Calu3 (cell line): Measurements from ENCODE around the gene CTXN2. TPM values are rescaled to one million over a fixed set of nuclear protein-coding genes. Genes with fewer than 3 reads are reported as not detected.

Experiments
- BruUV-seq: library from RNA; stranded (reverse); fragments of 400-500 nt; replicated peaks from 2 replicates; lab custom pipeline; 2021; lab: Mats Ljungman, UMichigan
- CTCF ChIA-PET: fragments of 300-600 bp; sonication (Branson Sonifier 250); formaldehyde crosslinking; loops from one replicate; lab custom pipeline; 2022; ENCODE audit warnings: antibody characterized with exemption; lab: Charles Lee
- DNase-seq: peaks from one replicate; pipeline ENCODE4 v3.0.0; 2022
- H3K27ac Mint-ChIP-seq: one replicate; pipeline ENCODE4 v1.8.0; 2022; ENCODE audit warnings: mixed read lengths; ENCODE audit not compliant: unreplicated experiment
- H3K27me3 Mint-ChIP-seq: one replicate; pipeline ENCODE4 v1.8.0; 2022; ENCODE audit warnings: mixed read lengths; ENCODE audit not compliant: unreplicated experiment
- H3K36me3 Mint-ChIP-seq: one replicate; pipeline ENCODE4 v1.8.0; 2022; ENCODE audit warnings: mild to moderate bottlenecking, moderate library complexity, mixed read lengths; ENCODE audit not compliant: insufficient read depth, unreplicated experiment
- H3K4me1 Mint-ChIP-seq: one replicate; pipeline ENCODE4 v1.8.0; 2022; ENCODE audit warnings: mild to moderate bottlenecking, low read depth, mixed read lengths; ENCODE audit not compliant: unreplicated experiment
- H3K4me3 Mint-ChIP-seq: one replicate; pipeline ENCODE4 v1.8.0; 2022; ENCODE audit warnings: mild to moderate bottlenecking, low read depth, moderate library complexity, mixed read lengths; ENCODE audit not compliant: unreplicated experiment
- H3K9me3 Mint-ChIP-seq: one replicate; pipeline ENCODE4 v1.8.0; 2022; ENCODE audit warnings: low read depth, mixed read lengths; ENCODE audit not compliant: unreplicated experiment
- intact Hi-C: fragments of 100-400 bp; cut with micrococcal nuclease; formaldehyde crosslinking; loops from one replicate; pipeline ENCODE4 v1.10.0; 2022; ENCODE audit not compliant: unreplicated experiment
- total RNA-seq: library from RNA; stranded (reverse); gene quantifications from 2 replicates; pipeline ENCODE4 v1.2.3, GENCODE V29; 2022
- TF ChIP-seq, protein P1 (sequence below): fragments of 200-600 bp; IDR thresholded peaks from one replicate; pipeline ENCODE4 v1.8.0; 2022; ENCODE audit warnings: antibody characterized with exemption; ENCODE audit not compliant: unreplicated experiment

Gene CTXN2
- total RNA-seq, 1 experiment from 2014 or later = not detected

- no peak for DNase-seq
- Mint-ChIP-seq H3K36me3 (peaks cover 5% of the 10 kb centered on the region), H3K27me3 (no peaks in the 10 kb centered on the region), H3K9me3 (no peaks in the 10 kb centered on the region), H3K27ac (no peak overlapping the region), H3K4me3 (no peak overlapping the region), H3K4me1 (no peaks in the 10 kb centered on the region)
- intact Hi-C loops = no loop called here
- no TSS peak for BruUV-seq
- CTCF ChIA-PET = no interaction called here
- TF ChIP-seq, protein P1, sequence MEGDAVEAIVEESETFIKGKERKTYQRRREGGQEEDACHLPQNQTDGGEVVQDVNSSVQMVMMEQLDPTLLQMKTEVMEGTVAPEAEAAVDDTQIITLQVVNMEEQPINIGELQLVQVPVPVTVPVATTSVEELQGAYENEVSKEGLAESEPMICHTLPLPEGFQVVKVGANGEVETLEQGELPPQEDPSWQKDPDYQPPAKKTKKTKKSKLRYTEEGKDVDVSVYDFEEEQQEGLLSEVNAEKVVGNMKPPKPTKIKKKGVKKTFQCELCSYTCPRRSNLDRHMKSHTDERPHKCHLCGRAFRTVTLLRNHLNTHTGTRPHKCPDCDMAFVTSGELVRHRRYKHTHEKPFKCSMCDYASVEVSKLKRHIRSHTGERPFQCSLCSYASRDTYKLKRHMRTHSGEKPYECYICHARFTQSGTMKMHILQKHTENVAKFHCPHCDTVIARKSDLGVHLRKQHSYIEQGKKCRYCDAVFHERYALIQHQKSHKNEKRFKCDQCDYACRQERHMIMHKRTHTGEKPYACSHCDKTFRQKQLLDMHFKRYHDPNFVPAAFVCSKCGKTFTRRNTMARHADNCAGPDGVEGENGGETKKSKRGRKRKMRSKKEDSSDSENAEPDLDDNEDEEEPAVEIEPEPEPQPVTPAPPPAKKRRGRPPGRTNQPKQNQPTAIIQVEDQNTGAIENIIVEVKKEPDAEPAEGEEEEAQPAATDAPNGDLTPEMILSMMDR = no peak
Measured at GRCh38 chr15:48147358-48147757, 44.1 kb upstream of the CTXN2 start.

DNA sequence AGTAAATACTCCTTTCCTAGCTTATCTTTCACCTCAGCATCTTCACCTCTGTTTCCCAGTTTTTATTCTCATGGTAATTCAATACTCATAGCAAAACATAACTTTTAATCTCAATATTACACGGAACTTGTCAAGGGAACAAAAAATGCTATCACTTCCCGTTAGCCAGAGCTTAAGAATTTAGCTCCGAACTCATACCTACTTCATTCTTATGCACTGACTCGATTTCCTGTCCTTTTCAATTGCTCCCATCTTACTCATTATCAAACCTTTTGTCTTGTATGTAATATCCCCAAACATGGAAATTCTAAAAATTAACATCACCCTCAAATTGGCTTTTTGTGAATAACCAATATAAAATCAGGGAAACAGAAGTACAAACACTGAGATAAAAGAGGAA is 41.6 kb upstream of the CTXN2 start:
- Mint-ChIP-seq H3K9me3 (no peaks in the 10 kb centered on the region), H3K4me3 (no peak overlapping the region), H3K27ac (no peak overlapping the region), H3K27me3 (no peaks in the 10 kb centered on the region), H3K36me3 (no peaks in the 10 kb centered on the region), H3K4me1 (no peaks in the 10 kb centered on the region)
- no TSS peak for BruUV-seq
- intact Hi-C loops = no loop called here
- CTCF ChIA-PET = no interaction called here
- DNase-seq = no peak
- TF ChIP-seq, protein P1 = no peak

GRCh38 chr15:48153526-48153925 is 37.9 kb upstream of the CTXN2 start:
- CTCF ChIA-PET = no interaction called here
- TF ChIP-seq, protein P1 = no peak
- intact Hi-C loops = no loop called here
- BruUV-seq = no TSS peak
- H3K4me1 Mint-ChIP-seq = no peaks in the 10 kb centered on the region
- no peak overlapping the region for H3K4me3 Mint-ChIP-seq
- no peaks in the 10 kb centered on the region for H3K36me3 Mint-ChIP-seq
- no peak for DNase-seq
- no peaks in the 10 kb centered on the region for H3K9me3 Mint-ChIP-seq
- no peak overlapping the region for H3K27ac Mint-ChIP-seq
- H3K27me3 Mint-ChIP-seq = no peaks in the 10 kb centered on the region

- BruUV-seq = no TSS peak
- no peak overlapping the region for H3K4me3 Mint-ChIP-seq
Measured at GRCh38 chr15:48168616-48169015, 22.8 kb upstream of the CTXN2 start.

More at GRCh38 chr15:48168616-48169015, 22.8 kb upstream of the CTXN2 start:
- TF ChIP-seq, protein P1 = no peak
- intact Hi-C loops = no loop called here
- Mint-ChIP-seq H3K36me3 (no peaks in the 10 kb centered on the region), H3K9me3 (no peaks in the 10 kb centered on the region), H3K27ac (no peak overlapping the region), H3K27me3 (no peaks in the 10 kb centered on the region), H3K4me1 (no peaks in the 10 kb centered on the region)
- DNase-seq = no peak
- CTCF ChIA-PET = interaction anchor here (0.6 kb wide), 1 partner anchor 927 kb away, joined by 3 read pairs; no protein-coding TSS in a partner anchor
